Tibial nerve (tissue), 4 donors: Measurements from ENCODE around the gene PTPRG.

Experiments
- EP300 ChIP-seq, 2 donors: sonication (generic); formaldehyde crosslinking; IDR thresholded peaks; one replicate each; pipeline ENCODE4 v1.6.1; 2017; ENCODE audit warnings: antibody characterized with exemption in 2 of 2, mild to moderate bottlenecking in 1 of 2
- POLR2A ChIP-seq, 2 donors: fragments of 450-650 bp; IDR thresholded peaks; one replicate each; pipeline ENCODE4 v1.6.1; 2017; ENCODE audit warnings: antibody characterized with exemption in 2 of 2, mild to moderate bottlenecking in 2 of 2, moderate library complexity in 2 of 2
- TF ChIP-seq, protein P1 (sequence below), 5 experiments: fragments of 200-600 bp in 3 of 5; fragments of 450-650 bp in 2 of 5; sonication (generic) in 3 of 5; IDR thresholded peaks; one replicate each; pipeline ENCODE4 v1.5.1; 2016 to 2019; ENCODE audit warnings: antibody characterized with exemption in 5 of 5, mild to moderate bottlenecking in 3 of 5, moderate library complexity in 2 of 5

DNA sequence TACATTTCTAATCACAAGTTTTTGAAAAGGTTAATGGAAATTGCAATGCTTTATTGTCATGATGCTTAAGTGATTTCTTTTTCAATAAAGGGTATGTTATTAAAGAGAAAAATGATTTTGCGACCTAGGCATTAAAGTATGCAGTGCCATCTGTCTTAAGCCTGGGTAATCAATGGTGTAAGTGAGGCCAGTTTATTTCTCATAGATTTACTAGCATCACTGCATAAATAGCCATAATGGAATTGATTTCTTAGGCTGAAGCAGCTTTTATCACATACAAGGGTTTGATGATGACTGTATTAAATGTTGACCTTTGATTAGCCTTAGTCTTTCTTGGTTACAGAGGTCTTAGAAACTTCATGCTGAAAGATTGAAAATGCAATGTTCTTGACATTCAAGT, 464.5 kb downstream of the PTPRG start:
- TF ChIP-seq, protein P1, sequence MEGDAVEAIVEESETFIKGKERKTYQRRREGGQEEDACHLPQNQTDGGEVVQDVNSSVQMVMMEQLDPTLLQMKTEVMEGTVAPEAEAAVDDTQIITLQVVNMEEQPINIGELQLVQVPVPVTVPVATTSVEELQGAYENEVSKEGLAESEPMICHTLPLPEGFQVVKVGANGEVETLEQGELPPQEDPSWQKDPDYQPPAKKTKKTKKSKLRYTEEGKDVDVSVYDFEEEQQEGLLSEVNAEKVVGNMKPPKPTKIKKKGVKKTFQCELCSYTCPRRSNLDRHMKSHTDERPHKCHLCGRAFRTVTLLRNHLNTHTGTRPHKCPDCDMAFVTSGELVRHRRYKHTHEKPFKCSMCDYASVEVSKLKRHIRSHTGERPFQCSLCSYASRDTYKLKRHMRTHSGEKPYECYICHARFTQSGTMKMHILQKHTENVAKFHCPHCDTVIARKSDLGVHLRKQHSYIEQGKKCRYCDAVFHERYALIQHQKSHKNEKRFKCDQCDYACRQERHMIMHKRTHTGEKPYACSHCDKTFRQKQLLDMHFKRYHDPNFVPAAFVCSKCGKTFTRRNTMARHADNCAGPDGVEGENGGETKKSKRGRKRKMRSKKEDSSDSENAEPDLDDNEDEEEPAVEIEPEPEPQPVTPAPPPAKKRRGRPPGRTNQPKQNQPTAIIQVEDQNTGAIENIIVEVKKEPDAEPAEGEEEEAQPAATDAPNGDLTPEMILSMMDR (IDR thresholded peaks at IDR 0.05): no peak
- TF ChIP-seq POLR2A (IDR thresholded peaks at IDR 0.05) (no peak), EP300 (IDR thresholded peaks at IDR 0.05) (no peak)
